GM18526 (cell line): ENCODE measurements around the gene NT5DC3.

Experiments used
- POLR2A ChIP-seq: IDR thresholded peaks from 3 replicates; pipeline ENCODE4 v1.6.1; 2011; ENCODE audit not compliant: insufficient read length; ENCODE audit errors: extremely low read depth

The NT5DC3 gene

DNA sequence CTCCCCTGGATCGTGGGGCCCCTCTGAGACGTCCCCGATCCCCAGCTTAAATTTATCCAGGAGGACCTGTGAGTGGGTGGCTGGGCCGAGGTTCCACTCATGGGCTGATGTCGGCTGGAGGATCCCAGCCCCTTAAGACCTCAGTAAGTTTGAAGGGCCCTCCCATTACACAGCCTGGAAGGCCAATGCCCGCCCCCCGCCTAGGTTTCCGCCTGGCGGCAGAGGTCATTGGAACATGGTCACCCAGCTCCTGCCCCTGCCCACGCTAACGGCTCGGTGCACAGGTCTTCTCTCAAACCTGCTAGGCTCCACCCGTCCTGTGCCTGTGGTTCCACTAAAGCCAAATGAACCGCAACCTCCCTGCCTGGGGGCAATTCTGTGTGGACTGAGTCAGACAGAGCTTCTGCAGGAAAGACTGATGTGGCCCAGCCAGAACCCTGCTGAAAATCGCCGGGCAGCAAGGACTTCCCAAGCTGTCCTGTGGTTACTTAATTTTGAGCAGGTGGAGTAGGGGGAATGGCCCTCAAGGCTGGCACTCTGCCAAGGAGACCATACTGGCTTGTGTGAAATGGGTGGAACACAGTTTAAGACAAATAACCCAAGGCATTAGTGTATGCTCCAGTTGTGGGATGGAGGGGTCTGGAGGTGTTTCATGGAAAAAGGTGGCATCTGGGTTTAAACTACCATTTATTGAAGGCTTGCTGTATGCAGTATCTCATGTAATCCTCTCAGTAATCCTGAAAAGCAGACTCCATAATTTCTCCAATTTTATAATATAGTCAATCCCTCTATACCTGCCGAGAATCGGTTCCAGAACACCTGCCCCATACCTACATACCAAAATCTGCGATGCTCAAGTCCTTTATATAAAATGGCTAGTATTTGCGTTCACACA is 903 bp upstream of the NT5DC3 start:
- TF ChIP-seq POLR2A, result no peak

DNA sequence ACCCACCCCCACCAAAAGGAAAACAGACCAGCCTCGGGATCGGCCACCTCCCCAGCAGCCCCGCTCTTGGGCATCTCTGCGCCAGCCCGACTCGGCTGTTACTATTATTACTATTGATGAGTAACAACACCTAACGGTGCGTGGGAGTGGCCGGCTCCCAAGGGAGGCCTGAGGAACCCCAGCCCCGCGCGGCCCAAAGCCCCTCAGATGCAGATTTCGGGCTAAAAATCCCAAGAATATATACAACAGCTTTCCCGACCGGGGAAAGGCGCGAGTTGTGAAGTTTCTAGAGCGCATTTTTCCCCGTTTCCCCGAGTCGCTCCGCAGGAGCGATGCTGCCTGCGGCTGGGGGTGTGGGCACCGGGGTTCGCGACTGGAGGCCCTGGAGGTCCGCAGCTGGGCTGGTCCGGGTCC is 565 bp downstream of the NT5DC3 start:
- no peak for TF ChIP-seq POLR2A

DNA sequence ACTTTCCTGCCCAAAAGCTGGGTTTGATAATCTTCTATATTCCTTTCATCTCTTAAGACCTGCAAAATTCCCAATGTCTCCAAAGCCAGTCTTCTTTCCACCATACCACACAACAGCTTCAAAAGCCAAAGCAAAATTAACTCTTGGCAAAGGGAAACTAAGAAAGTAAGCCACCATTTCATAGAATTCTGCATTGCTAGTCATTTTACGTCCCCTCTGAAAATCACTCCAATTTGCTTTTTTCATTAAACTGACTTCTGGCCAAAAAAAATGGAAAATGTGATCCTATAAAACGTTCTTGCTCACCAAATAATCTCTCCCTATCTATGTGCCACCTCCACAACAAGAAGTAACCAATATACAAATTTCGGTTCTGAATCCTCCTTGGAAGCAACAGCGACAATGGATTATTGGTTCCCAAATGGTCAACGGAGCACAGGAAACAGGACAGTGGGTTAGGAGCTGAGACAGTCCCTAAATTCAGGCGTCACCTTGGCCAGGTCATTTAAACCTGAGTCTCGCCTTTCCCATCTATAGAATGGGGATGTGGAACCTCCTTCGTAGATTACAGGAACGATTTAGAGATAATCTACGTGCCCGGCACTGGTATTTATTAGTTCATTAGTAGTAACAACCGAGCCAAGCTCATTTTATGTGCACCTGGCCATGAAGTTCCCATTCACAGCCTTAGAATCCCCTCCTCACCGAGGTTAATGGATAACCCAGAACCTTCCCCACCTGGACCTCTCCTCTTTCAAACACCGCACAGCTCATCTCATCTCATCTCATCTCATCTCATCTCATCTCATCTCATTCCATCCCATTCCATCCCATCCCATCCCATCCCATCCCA is 1.2 kb downstream of the NT5DC3 start:
- no peak for TF ChIP-seq POLR2A

DNA sequence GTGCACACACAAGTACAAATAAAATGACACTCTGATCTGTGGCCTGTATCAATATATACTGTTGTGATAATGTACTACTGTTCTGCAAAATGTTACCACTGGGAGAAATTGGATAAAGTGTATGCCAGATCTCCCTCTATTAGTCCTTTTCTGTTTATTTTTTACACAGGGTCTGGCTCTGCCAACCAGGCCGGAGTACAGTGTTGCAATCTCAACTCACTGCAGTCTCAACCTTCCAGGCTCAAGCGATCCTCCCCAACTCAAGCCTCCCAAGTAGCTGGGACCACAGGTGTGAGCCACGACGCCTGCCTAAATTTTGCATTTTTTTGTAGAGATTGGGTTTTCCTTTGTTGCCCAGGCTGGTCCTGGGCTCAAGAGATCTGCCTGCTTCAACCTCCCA is 1.9 kb downstream of the NT5DC3 start:
- no peak for TF ChIP-seq POLR2A

DNA sequence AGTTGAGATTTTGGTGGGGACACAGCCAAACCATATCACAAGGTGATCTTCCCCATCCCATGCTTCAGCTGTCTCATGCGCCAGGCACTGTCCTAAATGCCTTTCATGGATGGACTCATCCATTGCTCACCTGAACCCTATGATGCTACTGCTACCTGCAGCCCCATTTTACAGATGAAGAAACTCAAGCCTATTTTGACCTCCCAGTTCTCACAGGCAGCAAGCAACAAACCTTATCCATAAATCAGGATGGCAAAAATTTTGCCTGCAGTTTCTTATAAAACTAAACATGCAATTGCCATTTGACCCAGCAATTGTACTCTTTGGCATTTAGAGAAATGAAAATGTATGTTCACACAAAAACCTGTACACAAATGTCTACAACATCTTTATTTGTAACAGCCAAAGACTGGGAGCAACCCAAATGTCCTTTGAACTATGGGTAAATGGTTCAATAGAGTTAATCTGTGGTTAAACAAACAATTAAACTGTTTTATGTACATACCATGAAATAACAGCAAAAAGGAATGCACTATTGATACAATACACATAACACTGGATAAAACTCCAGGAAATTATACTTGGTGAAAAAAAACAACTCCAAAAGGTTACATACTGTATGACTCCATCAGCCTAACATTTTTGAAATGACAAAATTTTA is 2.6 kb downstream of the NT5DC3 start:
- no peak for TF ChIP-seq POLR2A

DNA sequence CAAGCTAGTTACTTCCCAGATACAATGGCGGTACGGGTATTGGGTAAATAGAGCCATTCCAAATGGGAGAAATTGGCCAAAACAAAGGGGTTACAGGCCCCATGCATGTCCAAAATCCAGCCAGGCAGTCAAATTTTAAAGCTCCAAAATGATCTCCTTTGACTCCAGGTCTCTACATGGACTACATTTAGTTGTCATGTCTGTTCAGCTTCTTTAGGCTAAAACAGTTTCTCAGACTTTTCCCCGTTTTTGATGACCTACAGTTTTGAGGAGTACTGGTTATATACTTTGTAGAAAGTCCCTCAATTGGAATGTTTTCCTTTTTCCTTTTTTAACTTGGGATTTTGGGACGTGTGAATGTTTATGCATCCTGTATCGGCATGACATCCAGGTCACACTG is 4.7 kb downstream of the NT5DC3 start:
- no peak for TF ChIP-seq POLR2A

DNA sequence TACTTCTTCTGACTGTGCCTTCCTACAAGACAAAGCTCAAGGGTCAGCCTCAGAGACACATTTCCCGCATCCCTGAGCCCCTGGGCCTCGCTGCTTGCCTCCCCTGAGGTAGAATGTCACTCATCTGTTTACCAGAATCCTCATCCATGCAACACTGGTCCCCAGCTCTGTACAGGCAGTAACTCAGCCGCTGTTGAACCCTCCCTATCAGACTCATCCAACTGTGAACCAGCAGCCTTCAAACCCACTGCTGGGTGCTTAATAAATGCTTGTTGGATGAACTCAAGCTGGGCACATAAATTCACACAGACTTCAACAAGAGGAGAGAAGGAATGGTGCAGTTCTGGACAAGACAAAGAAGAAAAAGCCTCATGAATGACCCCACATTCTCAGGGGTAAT is 6.1 kb downstream of the NT5DC3 start:
- TF ChIP-seq POLR2A, result no peak

DNA sequence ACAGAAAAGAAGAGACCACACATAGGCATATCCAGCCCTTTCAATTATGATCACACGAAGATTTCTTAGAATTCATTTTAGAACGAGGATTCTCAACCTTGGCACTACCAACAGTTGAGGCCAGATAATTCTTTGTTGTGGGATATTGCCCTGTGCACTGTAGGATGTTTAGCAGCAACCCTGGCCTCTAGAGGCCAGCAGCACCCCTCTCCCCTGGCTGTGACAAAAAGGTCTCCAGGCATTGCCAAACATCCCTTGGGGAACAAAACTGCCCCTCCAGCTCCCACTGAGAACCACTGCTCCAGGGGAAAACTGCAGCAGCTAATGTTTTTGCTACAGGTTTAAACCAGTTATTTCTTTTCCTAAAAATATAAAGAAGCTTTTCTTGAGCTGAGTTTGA is 7.1 kb downstream of the NT5DC3 start:
- TF ChIP-seq POLR2A, result no peak

DNA sequence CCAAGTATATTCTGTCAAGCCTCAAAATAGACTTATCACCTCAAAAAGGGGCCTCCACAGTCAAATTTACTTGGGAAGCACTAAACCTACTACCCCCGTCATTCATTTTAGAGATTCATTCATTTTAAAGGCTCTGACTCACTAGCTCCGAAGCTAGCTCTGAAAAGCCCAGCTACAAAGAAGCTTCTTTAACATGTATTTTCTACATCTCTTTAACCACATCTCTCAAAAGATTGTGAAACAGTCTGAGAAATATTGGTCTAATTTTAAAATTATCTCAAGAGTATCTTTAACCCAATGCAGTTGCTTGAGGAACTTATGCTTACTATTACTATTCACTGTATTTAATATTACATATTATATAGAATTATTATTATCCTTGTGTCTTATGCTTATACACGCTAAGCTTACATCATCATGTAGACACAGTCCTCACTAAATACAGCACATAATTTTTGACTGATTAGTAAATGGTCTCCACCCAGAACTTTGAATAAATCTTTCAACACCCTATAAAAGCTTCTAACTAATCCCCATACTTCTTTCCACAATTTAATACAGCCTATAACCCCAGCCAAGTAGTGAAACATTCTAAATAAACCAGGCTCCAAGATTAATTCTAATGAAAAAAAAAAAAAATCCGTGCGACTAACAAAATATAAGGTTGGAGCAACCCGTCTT is 7.8 kb downstream of the NT5DC3 start:
- no peak for TF ChIP-seq POLR2A

DNA sequence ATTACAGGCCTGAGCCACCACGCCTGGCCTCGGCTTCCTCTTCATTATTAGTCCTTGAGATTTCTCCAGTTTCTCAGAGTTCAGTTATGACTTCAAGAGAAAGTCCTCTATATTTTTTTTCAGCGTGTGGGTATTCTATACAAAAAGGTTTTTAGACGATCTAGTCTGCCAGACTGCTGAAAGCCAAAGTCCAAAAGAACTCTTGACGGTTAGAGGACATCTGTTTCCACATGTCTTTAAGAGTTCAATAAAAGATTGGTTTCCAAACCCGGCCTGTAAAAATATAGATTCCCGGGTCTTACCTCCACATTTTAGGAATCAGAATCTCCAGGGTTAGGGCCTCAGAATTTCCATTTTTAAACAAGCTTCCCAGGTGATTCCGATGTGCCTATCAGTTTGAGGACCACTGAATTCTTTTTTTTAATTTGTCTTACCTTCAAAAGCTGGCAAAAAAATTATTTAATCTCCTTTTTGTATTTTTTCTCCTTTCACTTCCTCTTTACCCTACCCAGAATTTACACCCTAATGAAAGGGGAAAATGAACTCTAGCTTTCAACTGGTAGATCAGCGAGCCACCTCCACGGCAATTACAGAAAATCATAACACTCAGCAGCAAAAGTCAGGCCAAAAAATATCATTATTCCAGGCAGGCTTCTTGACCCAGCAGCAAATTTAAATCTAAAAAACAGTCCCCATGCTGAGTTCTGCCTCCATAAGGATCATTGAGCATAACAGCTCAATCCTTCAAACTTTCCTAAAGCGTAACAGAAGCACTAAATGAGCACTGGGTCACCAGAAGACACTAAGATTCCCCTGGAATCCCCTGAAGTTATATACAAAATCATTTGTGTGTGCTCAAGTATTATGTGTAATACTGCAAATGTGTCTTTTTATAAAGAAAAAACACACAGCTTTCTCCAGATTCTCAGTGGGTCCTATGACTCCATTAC is 8.7 kb downstream of the NT5DC3 start:
- TF ChIP-seq POLR2A, result no peak

DNA sequence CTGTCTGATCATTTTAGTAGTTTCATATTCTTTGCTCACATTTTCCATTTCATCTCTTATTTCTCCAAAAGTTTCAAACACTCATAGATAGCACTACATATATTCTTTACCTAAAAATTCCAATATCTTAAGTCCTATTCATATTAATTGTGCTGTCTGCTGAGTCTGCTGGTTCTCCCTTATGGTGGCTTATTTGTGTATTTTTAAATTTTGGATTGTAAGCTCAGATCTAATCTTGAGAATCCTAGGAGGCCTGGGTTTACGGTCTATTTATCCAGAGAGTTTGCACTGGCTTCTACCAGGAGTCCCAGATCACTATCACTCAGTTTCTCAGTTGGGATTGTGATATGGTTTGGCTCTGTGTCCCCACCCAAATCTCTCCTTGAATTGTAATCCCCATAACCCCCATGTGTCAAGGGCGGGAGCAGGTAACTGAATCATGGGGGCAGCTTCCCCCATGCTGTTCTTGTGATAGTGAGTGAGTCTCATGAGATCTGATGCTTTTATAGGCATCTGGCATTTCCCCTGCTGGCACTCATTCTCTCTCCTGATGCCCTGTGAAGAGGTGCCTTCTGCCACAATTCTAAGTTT is 10.2 kb downstream of the NT5DC3 start:
- TF ChIP-seq POLR2A, result no peak

DNA sequence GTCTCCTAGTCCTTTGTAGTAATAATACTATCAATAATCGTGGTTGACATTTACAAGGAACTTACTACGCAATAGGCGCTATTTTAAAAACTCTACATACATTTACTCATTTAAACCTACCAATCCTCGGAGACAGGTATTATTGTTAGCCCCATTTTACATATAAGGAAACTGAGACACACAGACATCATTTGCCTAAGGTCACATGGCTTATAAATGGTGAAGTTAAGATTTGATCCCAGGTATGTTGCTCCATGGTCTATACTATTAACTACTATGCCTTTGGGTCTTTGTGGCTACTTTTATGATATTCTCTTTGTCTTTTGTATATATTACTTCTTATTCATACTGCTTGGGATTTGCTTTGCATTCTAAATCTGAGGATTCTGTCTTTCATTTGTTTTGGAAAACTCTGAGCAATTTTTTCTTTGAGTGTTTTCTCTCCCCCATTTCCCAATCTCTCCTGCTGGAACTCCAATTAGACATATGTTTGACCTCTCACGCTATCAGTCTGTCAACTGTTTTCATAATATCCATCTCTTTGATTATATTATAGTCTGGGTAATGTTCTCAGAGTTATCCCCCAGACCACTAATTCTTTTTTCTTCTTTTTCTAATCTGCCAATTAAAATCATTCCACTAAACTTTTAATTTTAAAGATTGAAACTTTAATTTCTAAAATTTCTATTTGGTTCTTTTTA is 10.9 kb downstream of the NT5DC3 start:
- no peak for TF ChIP-seq POLR2A

DNA sequence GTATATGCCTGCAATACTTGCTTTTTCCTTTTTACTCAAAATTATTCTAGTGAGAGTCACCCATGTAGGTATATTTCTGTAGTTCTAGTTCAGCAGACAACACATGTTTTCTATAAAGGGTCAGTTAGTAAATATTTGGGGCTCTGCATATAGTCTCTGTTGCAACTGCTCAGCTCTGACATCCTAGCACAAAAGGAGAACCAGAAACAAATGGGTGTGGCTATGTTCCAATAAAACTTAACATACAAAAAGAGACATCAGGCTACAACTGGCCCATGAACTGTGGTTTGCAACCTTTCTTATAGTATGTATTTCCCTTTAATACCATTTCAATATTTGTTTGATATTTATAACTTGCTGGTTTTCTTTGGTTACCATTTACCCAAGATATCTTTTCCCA is 11.9 kb downstream of the NT5DC3 start:
- no peak for TF ChIP-seq POLR2A
